RWPE1 (cell line): ENCODE measurements around the gene PLD6.
A peak's percentile ranks its signal among the peaks of the same experiment; 100 is the strongest.

Experiments used
- CTCF ChIA-PET: fragments of 350-600 bp; sonication (Branson Sonifier 250); formaldehyde crosslinking; extraction: SDS; loops from one replicate; lab custom pipeline; 2021; lab: Yijun Ruan, JAX
- POLR2A ChIA-PET: fragments of 400-600 bp; formaldehyde crosslinking; extraction: SDS; loops from one replicate; lab custom pipeline; 2020; ENCODE audit warnings: antibody characterized with exemption; ENCODE audit not compliant: low non-redundant PET; lab: Yijun Ruan, JAX
- DNase-seq: peaks from one replicate; pipeline ENCODE4 v3.0.0; 2012; ENCODE audit warnings: low spot score
- H3K27ac ChIP-seq: fragments of 450-650 bp; 2 replicates; pipeline ENCODE4 v1.5.1; 2017
- CTCF ChIP-seq: fragments of 450-650 bp; conservative IDR thresholded peaks from 2 replicates; pipeline ENCODE4 v1.5.1; 2017; ENCODE audit warnings: low read depth, mild to moderate bottlenecking

The PLD6 gene

GRCh38 chr17:17157041-17157440 is 49.1 kb downstream of the PLD6 start:
- no peak for TF ChIP-seq CTCF
- no peak for DNase-seq
- H3K27ac ChIP-seq = peak overlapping the region; percentile 92
- CTCF ChIA-PET = no interaction called here
- POLR2A ChIA-PET = no interaction called here

DNA sequence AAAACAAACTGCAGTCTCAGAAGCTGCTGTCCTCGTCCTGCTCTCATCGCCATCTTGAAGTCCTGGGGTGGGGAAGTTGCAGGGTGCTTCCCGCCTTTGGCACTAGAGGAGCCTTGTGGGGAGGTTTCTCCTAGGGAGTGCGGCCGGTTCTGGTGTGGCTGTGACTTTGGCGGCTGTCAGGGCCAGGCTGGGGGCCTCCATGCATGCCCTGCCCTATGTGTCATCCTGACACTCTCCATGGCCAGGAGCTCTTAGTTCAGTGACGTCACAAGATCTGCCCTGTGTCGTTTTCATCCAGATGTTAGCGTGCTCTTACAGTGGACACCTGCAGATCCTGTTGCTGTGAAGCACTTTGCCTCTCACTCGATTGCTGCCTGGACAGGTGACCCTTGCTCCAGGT is 49.6 kb downstream of the PLD6 start:
- POLR2A ChIA-PET = no interaction called here
- no peak for DNase-seq
- no peak for TF ChIP-seq CTCF
- H3K27ac ChIP-seq = peak overlapping the region; percentile 92
- CTCF ChIA-PET = no interaction called here

- peak overlapping the region; percentile 92 for H3K27ac ChIP-seq
- DNase-seq = peak; percentile 71
- ChIA-PET POLR2A (interaction anchor here (0.6 kb wide), 1 partner anchor 13 kb away, joined by 3 read pairs; no protein-coding TSS in a partner anchor), CTCF (no interaction called here)
- no peak for TF ChIP-seq CTCF
Observed at GRCh38 chr17:17156107-17156506, 50.0 kb downstream of the PLD6 start.

DNA sequence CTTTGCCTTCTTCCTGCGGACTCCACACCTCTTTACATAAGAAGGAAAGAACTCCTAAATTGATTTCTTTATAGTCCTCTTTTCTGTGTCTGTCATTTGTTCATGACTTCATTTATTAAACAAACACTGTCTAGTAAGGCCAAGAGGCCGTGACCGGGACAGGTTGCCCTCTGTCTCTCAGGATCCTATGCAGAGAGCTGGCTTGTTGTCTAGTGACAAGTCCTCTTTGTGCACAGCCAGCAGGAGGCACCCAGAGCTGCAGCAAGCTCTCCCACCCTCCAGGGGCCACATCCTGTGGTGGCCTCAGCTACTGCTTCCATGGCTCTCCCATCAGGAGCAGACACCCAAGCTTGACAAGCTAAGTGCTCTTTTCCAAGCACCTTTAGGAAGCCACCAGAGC is 50.6 kb downstream of the PLD6 start:
- DNase-seq = no peak
- POLR2A ChIA-PET = interaction anchor here (0.6 kb wide), 1 partner anchor 13 kb away, joined by 3 read pairs; no protein-coding TSS in a partner anchor
- H3K27ac ChIP-seq = peak overlapping the region; percentile 92
- no peak for TF ChIP-seq CTCF
- CTCF ChIA-PET = no interaction called here

DNA sequence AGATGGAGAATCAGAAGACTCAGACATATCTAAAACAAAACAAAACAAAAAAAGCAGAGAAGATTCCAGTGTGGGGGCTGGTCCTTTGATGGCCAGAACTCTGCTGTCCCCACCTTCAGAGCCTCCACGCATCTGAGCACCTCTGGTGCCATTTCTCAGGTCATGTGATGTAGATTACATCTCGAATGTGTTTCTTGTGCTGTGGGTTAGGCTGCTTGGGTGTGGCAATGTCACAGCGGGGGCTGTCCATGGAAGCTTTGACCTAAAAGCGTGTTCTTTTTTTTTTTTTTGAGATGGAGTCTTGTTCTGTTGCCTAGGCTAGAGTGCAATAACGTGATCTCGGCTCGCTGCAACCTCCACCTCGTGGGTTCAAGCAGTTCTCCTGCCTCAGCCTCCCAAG is 51.2 kb downstream of the PLD6 start:
- no peak for TF ChIP-seq CTCF
- peak overlapping the region; percentile 92 for H3K27ac ChIP-seq
- POLR2A ChIA-PET = no interaction called here
- CTCF ChIA-PET = no interaction called here
- no peak for DNase-seq

DNA sequence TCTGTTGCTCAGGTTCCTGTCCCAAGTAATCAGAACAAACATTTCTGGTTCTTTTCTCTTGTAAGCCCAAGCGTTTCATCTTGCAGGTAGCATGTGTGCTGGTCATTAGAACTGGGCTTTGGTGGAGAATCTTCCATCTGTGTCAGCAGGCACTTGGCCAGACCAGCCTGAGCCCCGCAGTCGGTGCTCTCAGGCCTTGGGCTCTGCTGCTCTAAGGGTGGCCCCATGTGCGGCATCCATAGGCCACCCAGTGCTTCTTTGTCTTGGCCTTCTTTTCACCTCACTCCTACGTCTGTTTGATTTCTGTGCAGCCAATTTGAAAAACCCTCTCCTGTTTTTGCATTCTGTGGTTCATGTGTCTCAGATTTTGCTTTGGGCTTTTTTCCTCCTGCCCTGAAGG is 51.6 kb downstream of the PLD6 start:
- peak overlapping the region; percentile 92 for H3K27ac ChIP-seq
- no peak for TF ChIP-seq CTCF
- POLR2A ChIA-PET = no interaction called here
- CTCF ChIA-PET = no interaction called here
- DNase-seq = no peak
